Measurements from ENCODE around the gene GNRH2. TPM values are rescaled to one million over a fixed set of nuclear protein-coding genes. Genes with fewer than 3 reads are reported as not detected.

GNRH2 gene
- total RNA-seq, 4 donors from 2014 or later = not detected

- H3K4me3 ChIP-seq (ENCODE audit: low read depth, poor library complexity, severe bottlenecking) = no peak overlapping the region
- DNase-seq (ENCODE audit: low spot score in 2 of 2) = no peak
- intact Hi-C loops (cut with DNase I; ENCODE audit: low total_unique reads) = no loop called here
- TF ChIP-seq POLR2A (IDR thresholded peaks at IDR 0.05) = no peak
- no peak for TF ChIP-seq CTCF (IDR thresholded peaks at IDR 0.05)
- WGBS, 2 donors = 86 to 89% methylated on average over 7 of the region's 7 CpGs
Measured at GRCh38 chr20:3088031-3088430, 44.6 kb downstream of the GNRH2 start.

GRCh38 chr20:3090565-3090964 is 47.1 kb downstream of the GNRH2 start:
- no peak overlapping the region for H3K4me3 ChIP-seq (ENCODE audit: low read depth, poor library complexity, severe bottlenecking)
- WGBS, 2 donors = 3 to 14% methylated on average over 1 of the region's 1 CpG
- intact Hi-C loops (cut with DNase I; ENCODE audit: low total_unique reads) = no loop called here
- TF ChIP-seq POLR2A (IDR thresholded peaks at IDR 0.05) (no peak), CTCF (IDR thresholded peaks at IDR 0.05) (no peak)
- no peak for DNase-seq (ENCODE audit: low spot score in 2 of 2)

- H3K4me3 ChIP-seq (ENCODE audit: low read depth, poor library complexity, severe bottlenecking) = no peak overlapping the region
- DNase-seq (ENCODE audit: low spot score in 2 of 2) = no peak
- intact Hi-C loops (cut with DNase I; ENCODE audit: low total_unique reads) = no loop called here
- WGBS, 2 donors = 16 to 19% methylated on average over 26 to 32 of the region's 81 CpGs
- TF ChIP-seq CTCF (IDR thresholded peaks at IDR 0.05) (no peak), POLR2A (IDR thresholded peaks at IDR 0.05) (no peak)
Measured at GRCh38 chr20:3092611-3093379, 49.4 kb downstream of the GNRH2 start.

GRCh38 chr20:3093861-3094361 is 50.5 kb downstream of the GNRH2 start:
- DNase-seq (ENCODE audit: low spot score in 2 of 2) = no peak
- no peak overlapping the region for H3K4me3 ChIP-seq (ENCODE audit: low read depth, poor library complexity, severe bottlenecking)
- TF ChIP-seq CTCF (IDR thresholded peaks at IDR 0.05) = no peak
- no peak for TF ChIP-seq POLR2A (IDR thresholded peaks at IDR 0.05)
- WGBS, 2 donors = 51 to 64% methylated on average over 8 to 10 of the region's 10 CpGs
- intact Hi-C loops (cut with DNase I; ENCODE audit: low total_unique reads) = no loop called here

- no peak for TF ChIP-seq CTCF (IDR thresholded peaks at IDR 0.05)
- no peak for TF ChIP-seq POLR2A (IDR thresholded peaks at IDR 0.05)
- no peak overlapping the region for H3K4me3 ChIP-seq (ENCODE audit: low read depth, poor library complexity, severe bottlenecking)
- intact Hi-C loops (cut with DNase I; ENCODE audit: low total_unique reads) = no loop called here
- DNase-seq (ENCODE audit: low spot score in 2 of 2) = no peak
- 83 to 90% methylated on average over 13 of the region's 13 CpGs for WGBS, 2 donors
Measured at GRCh38 chr20:3094848-3095629, 51.6 kb downstream of the GNRH2 start.

Other genes with a start within 250 kb of the GNRH2 start
- gene CPXM1, start 243.0 kb upstream of the GNRH2 start, total RNA-seq = 1 to 10 TPM in 3 of 4 donors, under 1 TPM in 1; 0.12 to 3.6 (median 1.4) TPM
- not detected for gene C20orf141, start 228.6 kb upstream of the GNRH2 start, total RNA-seq
- gene TMEM239, start 227.3 kb upstream of the GNRH2 start, total RNA-seq = not detected
- gene PCED1A, start 203.0 kb upstream of the GNRH2 start, total RNA-seq = 10 to 100 TPM; 10.6 to 16.6 (median 13.1) TPM
- 10 to 100 TPM; 34.9 to 39.2 (median 37.7) TPM for gene VPS16, start 202.9 kb upstream of the GNRH2 start, total RNA-seq
- gene PTPRA, start 170.1 kb upstream of the GNRH2 start, total RNA-seq = 10 to 100 TPM; 50.7 to 96.7 (median 64.1) TPM
- gene MRPS26, start 2.4 kb downstream of the GNRH2 start, total RNA-seq = 10 to 100 TPM; 71.5 to 86.4 (median 76.5) TPM
- gene OXT, start 28.0 kb downstream of the GNRH2 start, total RNA-seq = not detected
- not detected for gene AVP, start 41.1 kb downstream of the GNRH2 start, total RNA-seq
- gene FASTKD5, start 116.2 kb downstream of the GNRH2 start, total RNA-seq = 10 to 100 TPM; 14.3 to 18.1 (median 15.9) TPM
- 10 to 100 TPM in 3 of 4 donors, 1 to 10 TPM in 1; 6.1 to 12.7 (median 11.9) TPM for gene UBOX5, start 116.2 kb downstream of the GNRH2 start, total RNA-seq
- 1 to 10 TPM; 4.4 to 9.7 (median 7.7) TPM for gene LZTS3, start 129.9 kb downstream of the GNRH2 start, total RNA-seq
- 100 to 1,000 TPM in 1 of 4 donors, 10 to 100 TPM in 3; 53.6 to 109 (median 89.0) TPM for gene DDRGK1, start 161.1 kb downstream of the GNRH2 start, total RNA-seq
- 10 to 100 TPM; 39.3 to 55.8 (median 46.8) TPM for gene ITPA, start 165.9 kb downstream of the GNRH2 start, total RNA-seq
- gene SLC4A11, start 195.6 kb downstream of the GNRH2 start, total RNA-seq = 10 to 100 TPM in 3 of 4 donors, 1 to 10 TPM in 1; 4.5 to 26.0 (median 14.0) TPM

Data from lower leg skin (tissue), 4 donors.